ENCODE measurements around the gene SLC2A9.

SLC2A9 gene

GRCh38 chr4:9932771-9933170 lies 88.5 kb downstream of the SLC2A9 start:
- TF ChIP-seq JUND (IDR thresholded peaks at IDR 0.05; ENCODE audit: low read depth) = no peak
- DNase-seq (ENCODE audit: low read depth in 1 of 2, low spot score in 1 of 2) = no peak
- in situ Hi-C loops (cut with HindIII; ENCODE audit: low pct_unique_long_range_greater_than_20kb, low sequenced_read_pairs) = no loop called here

- no peak for DNase-seq (ENCODE audit: low read depth in 1 of 2, low spot score in 1 of 2)
- no peak for TF ChIP-seq JUND (IDR thresholded peaks at IDR 0.05; ENCODE audit: low read depth)
- in situ Hi-C loops (cut with HindIII; ENCODE audit: low pct_unique_long_range_greater_than_20kb, low sequenced_read_pairs) = no loop called here
Observed at GRCh38 chr4:9931146-9931545, 90.2 kb downstream of the SLC2A9 start.

- no peak for TF ChIP-seq JUND (IDR thresholded peaks at IDR 0.05; ENCODE audit: low read depth)
- in situ Hi-C loops (cut with HindIII; ENCODE audit: low pct_unique_long_range_greater_than_20kb, low sequenced_read_pairs) = no loop called here
Observed at GRCh38 chr4:9929111-9929510, 92.2 kb downstream of the SLC2A9 start.

GRCh38 chr4:9927341-9928007 lies 93.8 kb downstream of the SLC2A9 start:
- in situ Hi-C loops (cut with HindIII; ENCODE audit: low pct_unique_long_range_greater_than_20kb, low sequenced_read_pairs) = no loop called here
- TF ChIP-seq JUND (IDR thresholded peaks at IDR 0.05; ENCODE audit: low read depth) = no peak
- peak in 1 of 2 experiments; percentile 18 for DNase-seq (ENCODE audit: low read depth in 1 of 2, low spot score in 1 of 2)

More at GRCh38 chr4:9929111-9929510, 92.2 kb downstream of the SLC2A9 start:
- DNase-seq (ENCODE audit: low read depth in 1 of 2, low spot score in 1 of 2) = no peak

GRCh38 chr4:9926586-9926985 lies 94.7 kb downstream of the SLC2A9 start:
- in situ Hi-C loops (cut with HindIII; ENCODE audit: low pct_unique_long_range_greater_than_20kb, low sequenced_read_pairs) = no loop called here
- DNase-seq (ENCODE audit: low read depth in 1 of 2, low spot score in 1 of 2) = no peak
- TF ChIP-seq JUND (IDR thresholded peaks at IDR 0.05; ENCODE audit: low read depth) = no peak

- in situ Hi-C loops (cut with HindIII; ENCODE audit: low pct_unique_long_range_greater_than_20kb, low sequenced_read_pairs) = no loop called here
- DNase-seq (ENCODE audit: low read depth in 1 of 2, low spot score in 1 of 2) = no peak
- no peak for TF ChIP-seq JUND (IDR thresholded peaks at IDR 0.05; ENCODE audit: low read depth)
Observed at GRCh38 chr4:9925750-9926439, 95.4 kb downstream of the SLC2A9 start.

GRCh38 chr4:9924750-9925149 lies 96.5 kb downstream of the SLC2A9 start:
- TF ChIP-seq JUND (IDR thresholded peaks at IDR 0.05; ENCODE audit: low read depth) = no peak
- DNase-seq (ENCODE audit: low read depth in 1 of 2, low spot score in 1 of 2) = peak in 1 of 2 experiments; percentile 20
- in situ Hi-C loops (cut with HindIII; ENCODE audit: low pct_unique_long_range_greater_than_20kb, low sequenced_read_pairs) = no loop called here

- no peak for TF ChIP-seq JUND (IDR thresholded peaks at IDR 0.05; ENCODE audit: low read depth)
- DNase-seq (ENCODE audit: low read depth in 1 of 2, low spot score in 1 of 2) = peak in 1 of 2 experiments; percentile 9
- in situ Hi-C loops (cut with HindIII; ENCODE audit: low pct_unique_long_range_greater_than_20kb, low sequenced_read_pairs) = no loop called here
Observed at GRCh38 chr4:9923195-9923812, 98.0 kb downstream of the SLC2A9 start.

- TF ChIP-seq JUND (IDR thresholded peaks at IDR 0.05; ENCODE audit: low read depth) = no peak
- in situ Hi-C loops (cut with HindIII; ENCODE audit: low pct_unique_long_range_greater_than_20kb, low sequenced_read_pairs) = no loop called here
- DNase-seq (ENCODE audit: low read depth in 1 of 2, low spot score in 1 of 2) = no peak
Observed at GRCh38 chr4:9921326-9921725, 100.0 kb downstream of the SLC2A9 start.

GRCh38 chr4:9920029-9920428 lies 101.3 kb downstream of the SLC2A9 start:
- DNase-seq (ENCODE audit: low read depth in 1 of 2, low spot score in 1 of 2) = no peak
- in situ Hi-C loops (cut with HindIII; ENCODE audit: low pct_unique_long_range_greater_than_20kb, low sequenced_read_pairs) = no loop called here

GRCh38 chr4:9919047-9919446 lies 102.2 kb downstream of the SLC2A9 start:
- in situ Hi-C loops (cut with HindIII; ENCODE audit: low pct_unique_long_range_greater_than_20kb, low sequenced_read_pairs) = no loop called here
- TF ChIP-seq JUND (IDR thresholded peaks at IDR 0.05; ENCODE audit: low read depth) = no peak
- no peak for DNase-seq (ENCODE audit: low read depth in 1 of 2, low spot score in 1 of 2)

More at GRCh38 chr4:9920029-9920428, 101.3 kb downstream of the SLC2A9 start:
- no peak for TF ChIP-seq JUND (IDR thresholded peaks at IDR 0.05; ENCODE audit: low read depth)

GRCh38 chr4:9918484-9918883 lies 102.8 kb downstream of the SLC2A9 start:
- no peak for DNase-seq (ENCODE audit: low read depth in 1 of 2, low spot score in 1 of 2)
- no peak for TF ChIP-seq JUND (IDR thresholded peaks at IDR 0.05; ENCODE audit: low read depth)
- in situ Hi-C loops (cut with HindIII; ENCODE audit: low pct_unique_long_range_greater_than_20kb, low sequenced_read_pairs) = no loop called here

- DNase-seq (ENCODE audit: low read depth in 1 of 2, low spot score in 1 of 2) = no peak
- in situ Hi-C loops (cut with HindIII; ENCODE audit: low pct_unique_long_range_greater_than_20kb, low sequenced_read_pairs) = no loop called here
- no peak for TF ChIP-seq JUND (IDR thresholded peaks at IDR 0.05; ENCODE audit: low read depth)
Observed at GRCh38 chr4:9916937-9917336, 104.4 kb downstream of the SLC2A9 start.
